ENCODE measurements around the gene BUB3. TPM values are rescaled to one million over a fixed set of nuclear protein-coding genes. Genes with fewer than 3 reads are reported as not detected.
"Not testable (repeated sequence)": the region's sequence is repeated elsewhere in the genome, so short reads cannot be mapped to it uniquely, and the experiment has no call there.

The BUB3 gene
- polyA plus RNA-seq, 1 donor (not counting 4 experiments of a cell fraction or from before 2014, with no cell fraction given) = 162 TPM

DNA sequence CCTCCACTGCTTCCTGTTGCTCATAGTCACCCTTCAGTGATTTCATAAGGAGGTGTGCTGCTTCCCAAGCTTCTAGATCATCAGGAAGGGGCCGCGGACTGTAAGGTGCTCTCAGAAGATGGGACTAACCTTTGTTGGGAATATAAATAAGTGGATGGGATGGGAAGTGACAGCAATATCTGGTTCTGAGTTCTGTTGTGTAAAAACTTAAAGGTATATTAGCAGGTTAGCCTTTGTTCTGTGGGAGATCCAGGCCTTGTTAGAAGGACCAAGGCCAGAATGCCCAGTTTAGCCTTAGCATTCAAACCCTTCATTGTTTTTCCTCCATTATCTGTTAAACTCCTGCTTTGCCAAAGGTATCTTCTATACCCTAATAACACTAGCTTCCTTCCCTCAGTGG is 12.4 kb downstream of the BUB3 start:
- Histone ChIP-seq H3K9me1 (ENCODE audit: control insufficient read depth, extremely low read depth, insufficient read depth, low read length) (no peaks in the 10 kb centered on the region), H3K9me3 (ENCODE audit: control insufficient read depth, low read depth, low read length) (no peaks in the 10 kb centered on the region), H3K79me2 (ENCODE audit: control insufficient read depth, insufficient read depth, low read length) (peaks cover 19% of the 10 kb centered on the region), H3K4me2 (ENCODE audit: control insufficient read depth, extremely low read depth, insufficient read depth, low read depth, low read length) (no peak overlapping the region), H3K9ac (ENCODE audit: control insufficient read depth, extremely low read depth, insufficient read depth, low read length) (no peak overlapping the region), H3K27me3 (ENCODE audit: control insufficient read depth, extremely low read depth, insufficient read depth, low read length) (no peaks in the 10 kb centered on the region), H3K4me3 (ENCODE audit: control insufficient read depth in 2 of 3, extremely low read depth in 1 of 3, insufficient read depth in 2 of 3, low read depth in 1 of 3, low read length in 3 of 3) (no peak overlapping the region), H3K36me3 (ENCODE audit: control insufficient read depth in 2 of 2, extremely low read depth in 1 of 2, insufficient read depth in 2 of 2, low read length in 2 of 2) (peaks cover 19 to 22% of the 10 kb centered on the region in 2 experiments), H4K20me1 (ENCODE audit: control insufficient read depth, extremely low read depth, insufficient read depth, low read length) (peaks cover 5% of the 10 kb centered on the region), H3K4me1 (ENCODE audit: control insufficient read depth, extremely low read depth, insufficient read depth, low read length) (no peaks in the 10 kb centered on the region), H3K27ac (ENCODE audit: control insufficient read depth, insufficient read depth, low read length) (no peak overlapping the region), H2AFZ (ENCODE audit: control insufficient read depth, low read length) (no peak overlapping the region)
- dilution Hi-C loops (cut with MboI; ENCODE audit: extremely low pct_ligation_motif_present, low sequenced_read_pairs) = no loop called here
- no peak for DNase-seq (ENCODE audit: low read depth, low spot score)
- FAIRE-seq = no peak
- no peak for TF ChIP-seq EZH2 (IDR thresholded peaks at IDR 0.05; ENCODE audit: low read length)
- TF ChIP-seq, protein P1, sequence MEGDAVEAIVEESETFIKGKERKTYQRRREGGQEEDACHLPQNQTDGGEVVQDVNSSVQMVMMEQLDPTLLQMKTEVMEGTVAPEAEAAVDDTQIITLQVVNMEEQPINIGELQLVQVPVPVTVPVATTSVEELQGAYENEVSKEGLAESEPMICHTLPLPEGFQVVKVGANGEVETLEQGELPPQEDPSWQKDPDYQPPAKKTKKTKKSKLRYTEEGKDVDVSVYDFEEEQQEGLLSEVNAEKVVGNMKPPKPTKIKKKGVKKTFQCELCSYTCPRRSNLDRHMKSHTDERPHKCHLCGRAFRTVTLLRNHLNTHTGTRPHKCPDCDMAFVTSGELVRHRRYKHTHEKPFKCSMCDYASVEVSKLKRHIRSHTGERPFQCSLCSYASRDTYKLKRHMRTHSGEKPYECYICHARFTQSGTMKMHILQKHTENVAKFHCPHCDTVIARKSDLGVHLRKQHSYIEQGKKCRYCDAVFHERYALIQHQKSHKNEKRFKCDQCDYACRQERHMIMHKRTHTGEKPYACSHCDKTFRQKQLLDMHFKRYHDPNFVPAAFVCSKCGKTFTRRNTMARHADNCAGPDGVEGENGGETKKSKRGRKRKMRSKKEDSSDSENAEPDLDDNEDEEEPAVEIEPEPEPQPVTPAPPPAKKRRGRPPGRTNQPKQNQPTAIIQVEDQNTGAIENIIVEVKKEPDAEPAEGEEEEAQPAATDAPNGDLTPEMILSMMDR (optimal IDR thresholded peaks at IDR 0.05 in 1 of 3, IDR thresholded peaks at IDR 0.05 in 1 of 3, conservative IDR thresholded peaks at IDR 0.05 in 1 of 3; ENCODE audit: extremely low read depth in 1 of 3, insufficient read depth in 2 of 3, low read length in 3 of 3) = no peak

DNA sequence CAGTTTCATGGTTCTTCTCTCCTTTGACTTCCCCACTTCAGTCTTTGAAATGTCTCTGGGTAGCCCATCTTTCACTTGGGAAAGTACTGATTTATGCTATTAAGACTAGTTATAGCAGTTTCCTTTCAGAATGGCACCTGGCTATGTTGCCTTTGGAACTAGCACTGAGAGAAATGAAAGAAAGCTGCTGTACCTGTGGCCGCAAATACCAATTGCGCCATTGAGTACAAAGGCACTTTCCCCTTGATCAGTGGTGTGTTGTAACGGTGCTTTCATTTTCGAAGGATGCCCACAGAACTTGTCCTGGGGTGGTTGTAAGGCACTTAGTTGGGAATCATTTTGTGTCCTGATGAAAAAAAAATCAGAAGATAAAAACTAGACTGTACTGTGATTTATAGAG is 16.8 kb downstream of the BUB3 start:
- Histone ChIP-seq H3K79me2 (ENCODE audit: control insufficient read depth, insufficient read depth, low read length) (peaks cover 1% of the 10 kb centered on the region), H3K27ac (ENCODE audit: control insufficient read depth, insufficient read depth, low read length) (no peak overlapping the region), H3K27me3 (ENCODE audit: control insufficient read depth, extremely low read depth, insufficient read depth, low read length) (no peaks in the 10 kb centered on the region), H3K4me2 (ENCODE audit: control insufficient read depth, extremely low read depth, insufficient read depth, low read depth, low read length) (no peak overlapping the region), H3K9ac (ENCODE audit: control insufficient read depth, extremely low read depth, insufficient read depth, low read length) (no peak overlapping the region), H2AFZ (ENCODE audit: control insufficient read depth, low read length) (no peak overlapping the region), H3K9me3 (ENCODE audit: control insufficient read depth, low read depth, low read length) (no peaks in the 10 kb centered on the region), H3K4me1 (ENCODE audit: control insufficient read depth, extremely low read depth, insufficient read depth, low read length) (no peaks in the 10 kb centered on the region), H3K9me1 (ENCODE audit: control insufficient read depth, extremely low read depth, insufficient read depth, low read length) (no peaks in the 10 kb centered on the region), H3K36me3 (ENCODE audit: control insufficient read depth in 2 of 2, extremely low read depth in 1 of 2, insufficient read depth in 2 of 2, low read length in 2 of 2) (peaks cover 3 to 4% of the 10 kb centered on the region in 2 experiments), H4K20me1 (ENCODE audit: control insufficient read depth, extremely low read depth, insufficient read depth, low read length) (no peaks in the 10 kb centered on the region), H3K4me3 (ENCODE audit: control insufficient read depth in 2 of 3, extremely low read depth in 1 of 3, insufficient read depth in 2 of 3, low read depth in 1 of 3, low read length in 3 of 3) (no peak overlapping the region)
- dilution Hi-C loops (cut with MboI; ENCODE audit: extremely low pct_ligation_motif_present, low sequenced_read_pairs) = no loop called here
- DNase-seq (ENCODE audit: low read depth, low spot score) (no peak), FAIRE-seq (no peak)
- TF ChIP-seq, protein P1 (optimal IDR thresholded peaks at IDR 0.05 in 1 of 3, IDR thresholded peaks at IDR 0.05 in 1 of 3, conservative IDR thresholded peaks at IDR 0.05 in 1 of 3; ENCODE audit: extremely low read depth in 1 of 3, insufficient read depth in 2 of 3, low read length in 3 of 3) = no peak
- TF ChIP-seq EZH2 (IDR thresholded peaks at IDR 0.05; ENCODE audit: low read length) = no peak

DNA sequence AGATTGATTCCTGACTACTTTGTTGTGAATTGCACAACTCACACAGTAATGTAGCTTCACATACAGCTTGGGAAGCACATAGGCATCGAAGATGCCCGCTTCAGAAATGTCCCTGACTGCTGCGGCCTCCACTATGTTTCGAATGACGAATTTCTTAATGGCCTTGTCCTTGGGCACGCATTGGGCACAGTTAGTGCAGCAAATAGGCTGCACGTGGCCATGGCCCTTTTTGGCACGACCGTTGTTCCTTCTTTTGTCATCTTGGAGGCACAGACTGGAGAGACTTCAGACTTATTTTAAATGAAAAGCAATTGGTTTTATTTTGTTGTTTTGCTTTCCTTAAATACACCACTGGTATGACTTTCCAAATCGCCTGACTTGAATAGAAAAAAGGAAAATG is 17.4 kb downstream of the BUB3 start:
- H3K4me3 ChIP-seq (ENCODE audit: control insufficient read depth in 2 of 3, extremely low read depth in 1 of 3, insufficient read depth in 2 of 3, low read depth in 1 of 3, low read length in 3 of 3); H3K27me3 ChIP-seq (ENCODE audit: control insufficient read depth, extremely low read depth, insufficient read depth, low read length); DNase-seq (ENCODE audit: low read depth, low spot score); H3K9ac ChIP-seq (ENCODE audit: control insufficient read depth, extremely low read depth, insufficient read depth, low read length); H3K4me1 ChIP-seq (ENCODE audit: control insufficient read depth, extremely low read depth, insufficient read depth, low read length); dilution Hi-C loops (cut with MboI; ENCODE audit: extremely low pct_ligation_motif_present, low sequenced_read_pairs); H3K4me2 ChIP-seq (ENCODE audit: control insufficient read depth, extremely low read depth, insufficient read depth, low read depth, low read length); H2AFZ ChIP-seq (ENCODE audit: control insufficient read depth, low read length); H3K9me3 ChIP-seq (ENCODE audit: control insufficient read depth, low read depth, low read length); H3K9me1 ChIP-seq (ENCODE audit: control insufficient read depth, extremely low read depth, insufficient read depth, low read length); H3K36me3 ChIP-seq (ENCODE audit: control insufficient read depth in 2 of 2, extremely low read depth in 1 of 2, insufficient read depth in 2 of 2, low read length in 2 of 2); H3K27ac ChIP-seq (ENCODE audit: control insufficient read depth, insufficient read depth, low read length); H3K79me2 ChIP-seq (ENCODE audit: control insufficient read depth, insufficient read depth, low read length); FAIRE-seq; H4K20me1 ChIP-seq (ENCODE audit: control insufficient read depth, extremely low read depth, insufficient read depth, low read length): not testable (repeated sequence)

Data from keratinocyte (primary cell).